GM12874 (cell line): Measurements from ENCODE around the gene MAFG.

Experiments used
- TF ChIP-seq, protein P1 (sequence below): IDR thresholded peaks from 2 replicates; pipeline ENCODE4 v1.5.1; 2011; ENCODE audit warnings: low read depth, mild to moderate bottlenecking, control low read depth, low read length, moderate library complexity; ENCODE audit not compliant: insufficient read depth

Gene MAFG

DNA sequence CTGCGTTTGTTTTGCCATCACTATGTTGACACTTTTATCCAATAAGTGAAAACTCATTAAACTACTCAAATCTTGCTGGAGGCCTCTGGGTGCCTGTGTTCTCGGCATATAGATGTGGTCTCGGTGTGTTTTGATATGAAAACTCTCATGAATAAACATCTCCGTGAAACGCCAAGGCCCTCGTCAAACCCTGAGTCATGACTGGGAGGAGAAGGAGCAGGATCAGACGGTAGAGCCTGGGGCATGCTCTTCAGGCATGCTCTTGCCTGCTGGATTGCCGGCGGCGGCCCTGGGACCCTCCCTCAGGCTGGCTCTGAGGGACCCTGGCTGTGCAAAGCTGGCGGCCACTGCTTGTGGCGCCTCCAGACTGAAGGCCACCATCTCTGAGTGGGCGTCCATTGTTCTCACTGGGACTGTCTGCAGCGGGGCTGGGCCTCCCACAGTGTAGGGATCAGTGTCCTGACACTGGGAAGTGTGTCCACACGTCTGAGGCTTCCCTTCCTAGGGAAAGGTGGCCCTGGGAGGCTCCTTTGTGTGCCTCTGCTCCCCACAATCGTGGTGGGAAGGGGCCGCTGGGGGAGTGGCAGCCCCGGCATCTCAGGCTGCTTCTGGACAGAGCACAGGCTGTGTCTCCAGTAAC lies 27.2 kb downstream of the MAFG start:
- TF ChIP-seq, protein P1, sequence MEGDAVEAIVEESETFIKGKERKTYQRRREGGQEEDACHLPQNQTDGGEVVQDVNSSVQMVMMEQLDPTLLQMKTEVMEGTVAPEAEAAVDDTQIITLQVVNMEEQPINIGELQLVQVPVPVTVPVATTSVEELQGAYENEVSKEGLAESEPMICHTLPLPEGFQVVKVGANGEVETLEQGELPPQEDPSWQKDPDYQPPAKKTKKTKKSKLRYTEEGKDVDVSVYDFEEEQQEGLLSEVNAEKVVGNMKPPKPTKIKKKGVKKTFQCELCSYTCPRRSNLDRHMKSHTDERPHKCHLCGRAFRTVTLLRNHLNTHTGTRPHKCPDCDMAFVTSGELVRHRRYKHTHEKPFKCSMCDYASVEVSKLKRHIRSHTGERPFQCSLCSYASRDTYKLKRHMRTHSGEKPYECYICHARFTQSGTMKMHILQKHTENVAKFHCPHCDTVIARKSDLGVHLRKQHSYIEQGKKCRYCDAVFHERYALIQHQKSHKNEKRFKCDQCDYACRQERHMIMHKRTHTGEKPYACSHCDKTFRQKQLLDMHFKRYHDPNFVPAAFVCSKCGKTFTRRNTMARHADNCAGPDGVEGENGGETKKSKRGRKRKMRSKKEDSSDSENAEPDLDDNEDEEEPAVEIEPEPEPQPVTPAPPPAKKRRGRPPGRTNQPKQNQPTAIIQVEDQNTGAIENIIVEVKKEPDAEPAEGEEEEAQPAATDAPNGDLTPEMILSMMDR, result no peak

DNA sequence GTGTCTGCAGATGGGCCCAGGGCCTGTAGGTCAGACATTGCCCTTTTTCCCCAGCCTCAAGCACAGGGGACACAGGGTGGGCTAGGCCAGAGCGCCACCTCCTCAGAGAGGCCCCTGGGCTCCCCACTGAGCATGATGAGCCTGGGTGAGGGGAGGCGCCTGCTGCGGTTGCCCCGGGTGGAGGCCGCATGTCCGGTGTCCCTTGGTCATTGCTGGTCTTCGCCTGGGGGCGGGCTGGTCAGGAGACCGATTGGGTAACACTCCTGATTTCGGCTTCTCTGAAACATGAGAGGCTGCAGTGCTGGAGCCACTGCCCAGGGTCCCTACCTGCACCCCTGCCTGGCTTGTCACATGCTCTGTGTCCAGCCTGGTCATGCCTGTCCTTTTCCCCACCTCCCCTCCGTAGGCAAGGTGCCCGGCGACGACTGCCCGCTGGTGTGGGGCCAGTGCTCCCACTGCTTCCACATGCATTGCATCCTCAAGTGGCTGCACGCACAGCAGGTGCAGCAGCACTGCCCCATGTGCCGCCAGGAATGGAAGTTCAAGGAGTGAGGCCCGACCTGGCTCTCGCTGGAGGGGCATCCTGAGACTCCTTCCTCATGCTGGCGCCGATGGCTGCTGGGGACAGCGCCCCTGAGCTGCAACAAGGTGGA lies 27.9 kb downstream of the MAFG start:
- TF ChIP-seq, protein P1, result no peak

DNA sequence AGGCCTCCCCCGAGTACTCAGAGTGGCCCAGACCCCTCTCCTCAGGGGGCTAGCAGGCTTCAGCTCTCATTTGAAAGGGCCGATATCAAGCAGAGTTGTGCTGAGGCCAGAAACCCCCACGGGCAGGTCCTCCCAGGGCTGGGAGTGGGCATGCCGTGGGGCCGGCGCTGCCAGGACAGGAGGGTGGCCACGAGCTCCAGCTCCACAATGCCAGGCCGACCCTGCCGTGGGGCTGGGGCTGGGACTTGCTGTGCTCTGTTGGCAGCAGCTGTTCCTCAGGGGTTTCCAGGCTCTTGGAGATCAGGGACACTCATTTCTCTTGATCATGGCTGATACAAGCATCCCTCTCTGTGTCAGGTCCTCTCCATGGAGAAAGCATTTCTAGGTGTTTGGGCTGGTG lies 28.6 kb downstream of the MAFG start:
- TF ChIP-seq, protein P1, result no peak

DNA sequence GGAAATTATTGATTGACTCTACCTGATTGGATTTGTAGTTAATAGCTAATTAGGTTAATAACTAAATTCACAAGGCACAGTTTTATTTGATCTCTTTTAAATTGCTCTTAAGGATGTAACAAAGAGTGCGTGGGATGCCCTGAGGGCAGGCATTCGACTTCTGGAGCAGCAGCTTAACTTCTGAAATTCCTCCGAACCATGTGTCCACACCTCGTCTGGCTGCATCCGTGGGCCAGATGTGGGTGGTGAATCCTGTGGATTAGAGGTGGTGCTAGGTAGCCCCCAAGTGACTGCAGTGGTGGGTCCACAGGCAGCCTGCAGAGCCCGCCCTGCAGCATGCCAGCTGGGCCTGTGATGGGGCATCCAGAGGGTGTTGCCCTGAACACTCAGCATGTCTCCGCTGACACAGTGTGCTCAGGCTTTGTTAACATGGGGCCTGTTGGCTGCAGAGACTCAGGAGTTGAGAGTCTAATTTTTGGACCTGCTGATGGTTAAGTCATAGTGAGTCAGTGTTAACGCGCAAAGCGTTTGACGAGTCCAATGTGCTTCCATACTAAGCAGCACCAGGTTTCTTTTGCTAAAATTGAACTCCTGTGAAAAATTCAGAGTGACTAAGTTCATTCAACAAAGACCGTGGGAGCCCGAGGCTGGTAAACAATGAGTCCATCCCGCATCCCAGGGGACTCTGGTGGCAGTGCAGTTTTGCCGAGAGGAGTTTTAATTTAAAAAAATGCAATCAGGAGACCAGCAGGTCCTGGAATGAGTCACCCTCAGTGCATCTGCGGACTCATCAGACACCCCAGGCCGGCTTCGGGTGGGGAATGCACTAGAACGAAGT lies 29.3 kb downstream of the MAFG start:
- TF ChIP-seq, protein P1, result no peak

DNA sequence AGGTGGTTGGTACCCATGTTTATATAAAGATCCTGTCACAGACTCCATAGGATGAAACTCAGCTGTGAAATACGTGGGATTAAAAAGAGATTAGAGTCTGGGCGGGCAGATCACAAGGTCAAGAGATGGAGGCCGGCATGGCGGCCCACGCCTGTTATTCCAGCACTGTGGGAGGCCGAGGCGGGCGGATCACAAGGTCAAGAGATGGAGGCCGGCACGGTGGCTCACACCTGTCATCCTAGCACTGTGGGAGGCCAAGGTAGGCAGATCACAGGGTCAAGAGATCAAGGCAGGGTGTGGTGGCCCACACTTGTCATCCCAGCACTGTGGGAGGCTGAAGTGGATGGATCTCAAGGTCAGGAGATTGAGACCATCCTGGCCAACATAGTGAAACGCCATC lies 32.1 kb downstream of the MAFG start:
- TF ChIP-seq, protein P1, result no peak

- TF ChIP-seq, protein P1, result no peak
Measured at GRCh38 chr17:81891303-81891552, 36.3 kb downstream of the MAFG start.

DNA sequence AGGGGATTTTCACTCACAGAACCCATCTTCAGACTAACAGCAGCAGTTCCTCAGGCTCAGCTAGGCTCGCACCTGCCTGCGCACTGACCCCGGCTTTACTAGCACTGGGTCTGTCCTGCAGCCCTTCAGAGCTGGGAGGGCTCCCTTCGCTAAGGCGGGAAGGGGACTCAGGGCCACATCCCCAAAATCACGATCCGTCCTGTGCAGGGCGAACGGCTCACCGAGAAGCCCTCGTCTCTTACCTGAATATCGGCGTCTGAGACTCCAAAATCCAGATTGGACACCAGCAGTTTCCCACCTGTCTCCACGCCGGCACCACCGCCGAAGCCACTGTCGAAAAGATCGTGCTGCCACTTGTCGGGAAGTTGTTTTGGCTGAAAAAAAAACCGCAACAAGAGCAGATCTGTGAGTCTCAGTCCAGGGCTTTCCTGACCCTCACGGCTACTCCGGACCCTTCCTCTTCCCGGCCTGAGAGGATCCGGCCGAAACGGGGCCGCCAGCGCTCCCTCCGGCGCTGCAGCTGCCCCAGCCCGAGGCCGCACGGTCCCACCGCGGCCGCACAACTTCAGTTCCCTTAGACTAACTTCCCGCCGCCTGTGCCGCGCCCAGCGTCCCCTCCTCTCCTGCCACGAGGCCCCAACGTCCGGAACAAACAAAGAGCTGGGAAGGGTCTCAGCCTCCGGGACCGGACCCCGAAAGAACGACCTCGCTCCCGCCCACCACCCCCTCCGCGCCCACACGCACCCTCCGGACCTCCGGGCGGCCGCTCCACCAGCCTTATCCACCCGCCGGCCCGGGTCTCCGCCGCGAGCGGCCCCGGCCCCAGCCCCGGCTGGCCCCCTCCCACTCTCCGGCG lies 36.9 kb downstream of the MAFG start:
- TF ChIP-seq, protein P1, result no peak
